ENCODE data around the gene RASL10A. TPM values are rescaled to one million over a fixed set of nuclear protein-coding genes. Genes with fewer than 3 reads are reported as not detected.

Gene RASL10A
- total RNA-seq, 2 experiments from 2014 or later, result 2.7 to 23.7 TPM

- POLR2A ChIA-PET, result no interaction called here
- peaks cover 7% of the 10 kb centered on the region for H3K4me1 ChIP-seq (ENCODE audit: insufficient read depth, low read length, poor library complexity, severe bottlenecking)
- H3K9me2 ChIP-seq (ENCODE audit: insufficient read depth, low read length), result no peaks in the 10 kb centered on the region
- BruUV-seq (replicated peaks), result no TSS peak
- intact Hi-C loops (cut with micrococcal nuclease; ENCODE audit: unreplicated experiment), result loop anchor here (10.0 kb wide), 1 partner anchor 223 kb away; no protein-coding TSS in a partner anchor
- H3K79me2 ChIP-seq (ENCODE audit: insufficient read depth, low read depth, low read length), result no peaks in the 10 kb centered on the region
- no peaks in the 10 kb centered on the region for H3K9me3 ChIP-seq (ENCODE audit: low read length)
- CTCF ChIA-PET (ENCODE audit: unreplicated experiment), result no interaction called here
- H4K20me1 ChIP-seq (ENCODE audit: insufficient read depth, low read length), result no peaks in the 10 kb centered on the region; the same call in 1 of the 2 replicates
- no peak overlapping the region for H3K4me3 ChIP-seq (ENCODE audit: low read depth, low read length, poor library complexity, severe bottlenecking)
- no peak overlapping the region for H3K27ac ChIP-seq (ENCODE audit: low read depth, low read length, poor library complexity, severe bottlenecking)
- peaks cover 49% of the 10 kb centered on the region for H3K36me3 ChIP-seq (ENCODE audit: insufficient read depth, low read length)
- TF ChIP-seq EZH2phosphoT487 (IDR thresholded peaks at IDR 0.05; ENCODE audit: borderline replicate concordance, low read depth, low read length) (no peak), CTCF (conservative IDR thresholded peaks at IDR 0.05; ENCODE audit: low read length) (no peak)
- no peak for DNase-seq (ENCODE audit: low spot score)
- no peak overlapping the region for H3K4me2 ChIP-seq (ENCODE audit: low read length)
- H2AFZ ChIP-seq (ENCODE audit: low read length), result no peak overlapping the region
These were observed 13.6 kb downstream of the RASL10A start for GRCh38 chr22:29301716-29302401.

GRCh38 chr22:29300807-29301601 lies 14.5 kb downstream of the RASL10A start:
- Histone ChIP-seq H3K4me2 (ENCODE audit: low read length) (no peak overlapping the region), H4K20me1 (ENCODE audit: insufficient read depth, low read length) (no peaks in the 10 kb centered on the region; the same call in 1 of the 2 replicates), H3K9me2 (ENCODE audit: insufficient read depth, low read length) (no peaks in the 10 kb centered on the region), H3K27ac (ENCODE audit: low read depth, low read length, poor library complexity, severe bottlenecking) (no peak overlapping the region), H3K79me2 (ENCODE audit: insufficient read depth, low read depth, low read length) (no peaks in the 10 kb centered on the region), H3K4me3 (ENCODE audit: low read depth, low read length, poor library complexity, severe bottlenecking) (no peak overlapping the region), H3K4me1 (ENCODE audit: insufficient read depth, low read length, poor library complexity, severe bottlenecking) (no peaks in the 10 kb centered on the region), H3K9me3 (ENCODE audit: low read length) (no peaks in the 10 kb centered on the region), H2AFZ (ENCODE audit: low read length) (no peak overlapping the region), H3K36me3 (ENCODE audit: insufficient read depth, low read length) (peaks cover 57% of the 10 kb centered on the region)
- intact Hi-C loops (cut with micrococcal nuclease; ENCODE audit: unreplicated experiment), result loop anchor here (10.0 kb wide), 1 partner anchor 224 kb away; no protein-coding TSS in a partner anchor
- CTCF ChIA-PET (ENCODE audit: unreplicated experiment), result no interaction called here
- POLR2A ChIA-PET, result interaction anchor here (0.7 kb wide), 1 partner anchor 36 kb away, joined by 3 read pairs; no protein-coding TSS in a partner anchor
- DNase-seq (ENCODE audit: low spot score), result no peak
- no TSS peak for BruUV-seq (replicated peaks)
- TF ChIP-seq CTCF (conservative IDR thresholded peaks at IDR 0.05; ENCODE audit: low read length) (no peak), EZH2phosphoT487 (IDR thresholded peaks at IDR 0.05; ENCODE audit: borderline replicate concordance, low read depth, low read length) (no peak)
